Epithelial cell of prostate (primary cell): ENCODE results near the gene SUPT5H.
A peak's percentile ranks its signal among the peaks of the same experiment; 100 is the strongest.

ENCODE experiments used
- DNase-seq: peaks from one replicate; pipeline ENCODE4 v3.0.0-alpha.2; 2011; ENCODE audit warnings: low read depth, low spot score
- H3K27ac ChIP-seq: fragments of 450-650 bp; 2 replicates; pipeline ENCODE4 v1.5.1; 2017; ENCODE audit warnings: mild to moderate bottlenecking

SUPT5H gene

GRCh38 chr19:39408392-39409207 is 36.8 kb upstream of the SUPT5H start:
- DNase-seq, result no peak
- H3K27ac ChIP-seq, result peak overlapping the region; percentile 100

- peak overlapping the region; percentile 100 for H3K27ac ChIP-seq
- peak; percentile 88 for DNase-seq
Measured at GRCh38 chr19:39409208-39410016, 36.0 kb upstream of the SUPT5H start.

- H3K27ac ChIP-seq, result peak overlapping the region; percentile 100
- no peak for DNase-seq
Measured at GRCh38 chr19:39410017-39410830, 35.2 kb upstream of the SUPT5H start.

GRCh38 chr19:39410831-39411080 is 34.6 kb upstream of the SUPT5H start:
- H3K27ac ChIP-seq, result peak overlapping the region; percentile 100
- DNase-seq, result no peak

- no peak for DNase-seq
- H3K27ac ChIP-seq, result peak overlapping the region; percentile 100
Measured at GRCh38 chr19:39411081-39411831, 34.1 kb upstream of the SUPT5H start.

GRCh38 chr19:39411832-39412099 is 33.6 kb upstream of the SUPT5H start:
- DNase-seq, result no peak
- H3K27ac ChIP-seq, result peak overlapping the region; percentile 100

GRCh38 chr19:39412100-39412866 is 33.1 kb upstream of the SUPT5H start, which contains the start of gene PLEKHG2:
Gene PLEKHG2 (plus strand): TSS chr19:39412669. CDS start chr19:39414087, 1,418 bp downstream.
- DNase-seq, result peak; percentile 97
- H3K27ac ChIP-seq, result peak within 1 kb of the TSS; percentile 100

GRCh38 chr19:39412867-39413271 is 32.5 kb upstream of the SUPT5H start:
- H3K27ac ChIP-seq, result peak overlapping the region; percentile 100
- DNase-seq, result no peak

GRCh38 chr19:39413272-39413910 is 32.0 kb upstream of the SUPT5H start:
- DNase-seq, result no peak
- H3K27ac ChIP-seq, result peak overlapping the region; percentile 100

GRCh38 chr19:39413911-39414608 is 31.3 kb upstream of the SUPT5H start:
- H3K27ac ChIP-seq, result peak overlapping the region; percentile 100
- DNase-seq, result no peak

- H3K27ac ChIP-seq, result no peak overlapping the region
Measured at GRCh38 chr19:39415111-39416046, 30.0 kb upstream of the SUPT5H start.

GRCh38 chr19:39416152-39417120 is 28.9 kb upstream of the SUPT5H start:
- H3K27ac ChIP-seq, result no peak overlapping the region
- no peak for DNase-seq

More at GRCh38 chr19:39415111-39416046, 30.0 kb upstream of the SUPT5H start:
- no peak for DNase-seq

- H3K27ac ChIP-seq, result no peak overlapping the region
- no peak for DNase-seq
Measured at GRCh38 chr19:39417463-39418181, 27.8 kb upstream of the SUPT5H start.

GRCh38 chr19:39419003-39419402 is 26.4 kb upstream of the SUPT5H start:
- no peak overlapping the region for H3K27ac ChIP-seq
- no peak for DNase-seq

GRCh38 chr19:39420769-39421168 is 24.6 kb upstream of the SUPT5H start:
- no peak for DNase-seq
- H3K27ac ChIP-seq, result no peak overlapping the region

- H3K27ac ChIP-seq, result no peak overlapping the region
- no peak for DNase-seq
Measured at GRCh38 chr19:39422020-39422419, 23.4 kb upstream of the SUPT5H start.
